Suprapubic skin (tissue), 3 donors: ENCODE results near the gene ZNF610.

Experiments
- CTCF ChIP-seq, 2 donors: fragments of 200-600 bp in 1 of 2; fragments of 450-650 bp in 1 of 2; sonication (generic) in 1 of 2; IDR thresholded peaks; one replicate each; pipeline ENCODE4 v1.5.1; 2016 to 2019; ENCODE audit warnings: antibody characterized with exemption in 2 of 2, mild to moderate bottlenecking in 1 of 2, moderate library complexity in 1 of 2
- EP300 ChIP-seq: sonication (generic); formaldehyde crosslinking; IDR thresholded peaks from one replicate; pipeline ENCODE4 v1.6.1; 2017; ENCODE audit warnings: antibody characterized with exemption

GRCh38 chr19:52297601-52298364 lies 38.3 kb upstream of the ZNF610 start:
- TF ChIP-seq CTCF (IDR thresholded peaks at IDR 0.05) (no peak), EP300 (no peak)
